GM21526 (cell line): ENCODE results near the gene CCDC117.
A peak's percentile ranks its signal among the peaks of the same experiment; 100 is the strongest.

Source experiments
- ATAC-seq: cut with Tn5 transposase; IDR thresholded peaks from one replicate; pipeline ENCODE4 v1.9.1; 2021; ENCODE audit warnings: moderate library complexity; ENCODE audit not compliant: unreplicated experiment, low FRiP score

CCDC117 gene

GRCh38 chr22:28768701-28769393 lies 3.6 kb upstream of the CCDC117 start:
- no peak for ATAC-seq

GRCh38 chr22:28769394-28770085 lies 3.0 kb upstream of the CCDC117 start:
- no peak for ATAC-seq

- no peak for ATAC-seq
Observed at GRCh38 chr22:28771195-28771791, 1.2 kb upstream of the CCDC117 start.

DNA sequence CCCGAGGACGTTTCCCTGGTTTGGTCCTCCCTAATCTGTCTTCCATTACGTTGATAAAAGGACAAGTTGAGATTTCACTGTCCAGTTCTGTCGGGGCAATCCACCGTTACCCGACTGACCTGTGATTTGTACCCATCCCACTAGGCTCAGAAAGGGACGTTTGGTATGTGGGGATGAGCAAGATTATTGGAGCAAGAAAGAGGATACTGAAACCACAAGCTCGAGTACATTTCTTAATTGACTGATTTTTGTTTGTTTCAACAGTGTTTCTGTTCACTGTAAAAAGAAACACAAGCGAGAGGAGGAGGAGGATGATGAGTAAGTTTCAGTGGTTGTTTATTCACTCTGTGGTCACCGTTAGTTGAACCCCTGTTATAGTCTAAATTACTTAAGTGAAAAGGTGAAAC lies 969 bp downstream of the CCDC117 start:
- peak; percentile 18 for ATAC-seq

- no peak for ATAC-seq
Observed at GRCh38 chr22:28774378-28774777, 1.9 kb downstream of the CCDC117 start.

DNA sequence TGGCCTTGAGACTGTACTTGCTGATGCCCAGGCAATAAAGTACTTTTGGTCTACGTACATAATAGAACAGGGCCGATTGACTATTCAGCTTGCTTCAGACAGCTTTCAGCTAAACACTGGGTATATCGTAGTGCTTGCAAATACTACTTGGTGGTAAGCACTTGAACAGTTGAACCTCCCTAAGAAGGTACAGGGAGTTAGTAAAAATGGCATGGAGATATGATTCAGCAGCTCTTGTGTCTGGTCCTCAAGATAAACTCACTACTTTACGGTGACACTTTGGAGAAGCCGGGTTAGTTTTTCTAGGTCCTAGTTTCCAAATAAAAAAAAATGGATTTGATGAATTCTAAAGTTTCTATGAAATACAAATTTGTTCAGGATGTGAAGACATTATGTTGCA lies 7.3 kb downstream of the CCDC117 start:
- ATAC-seq, result no peak

DNA sequence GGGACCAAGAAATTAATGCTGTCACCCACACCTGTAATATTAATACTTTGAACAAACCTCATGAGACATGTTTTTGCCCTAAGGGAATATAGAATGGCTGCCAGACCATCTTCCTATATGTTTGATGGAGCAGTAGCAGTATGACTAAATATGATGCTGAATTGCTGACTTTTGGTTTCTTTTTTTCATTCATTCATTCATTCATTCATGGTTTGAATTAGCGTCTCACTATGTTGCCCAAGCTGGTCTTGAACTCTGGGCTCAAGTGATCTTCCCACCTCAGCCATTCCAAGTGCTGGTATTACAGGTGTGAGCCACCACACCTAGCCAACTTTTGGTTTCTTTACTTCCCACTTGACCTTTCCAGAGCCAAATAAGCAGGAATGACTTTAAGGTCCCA lies 7.8 kb downstream of the CCDC117 start:
- no peak for ATAC-seq

GRCh38 chr22:28783786-28784671 lies 11.5 kb downstream of the CCDC117 start:
- ATAC-seq, result no peak

DNA sequence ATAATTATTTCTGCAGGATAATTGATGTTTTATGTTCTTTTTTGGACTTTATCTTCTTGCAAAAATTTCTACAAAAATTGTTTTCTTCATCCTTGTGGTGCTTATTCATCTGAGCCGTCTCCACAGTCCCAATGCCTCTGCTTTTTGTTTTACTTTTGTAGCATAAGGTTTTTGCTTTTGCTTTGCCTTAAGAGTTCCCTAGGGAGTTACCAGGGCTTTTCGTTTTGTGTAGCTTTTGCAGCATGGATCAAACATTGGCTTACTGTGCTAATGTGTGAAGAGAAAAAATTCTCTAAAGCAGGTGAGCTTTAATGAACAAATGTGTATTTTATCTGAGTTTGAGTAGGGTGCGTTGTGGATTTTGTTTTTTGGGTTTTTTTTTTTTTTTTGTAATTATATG lies 16.1 kb downstream of the CCDC117 start:
- ATAC-seq, result no peak

GRCh38 chr22:28791124-28791523 lies 18.6 kb downstream of the CCDC117 start:
- ATAC-seq, result no peak

DNA sequence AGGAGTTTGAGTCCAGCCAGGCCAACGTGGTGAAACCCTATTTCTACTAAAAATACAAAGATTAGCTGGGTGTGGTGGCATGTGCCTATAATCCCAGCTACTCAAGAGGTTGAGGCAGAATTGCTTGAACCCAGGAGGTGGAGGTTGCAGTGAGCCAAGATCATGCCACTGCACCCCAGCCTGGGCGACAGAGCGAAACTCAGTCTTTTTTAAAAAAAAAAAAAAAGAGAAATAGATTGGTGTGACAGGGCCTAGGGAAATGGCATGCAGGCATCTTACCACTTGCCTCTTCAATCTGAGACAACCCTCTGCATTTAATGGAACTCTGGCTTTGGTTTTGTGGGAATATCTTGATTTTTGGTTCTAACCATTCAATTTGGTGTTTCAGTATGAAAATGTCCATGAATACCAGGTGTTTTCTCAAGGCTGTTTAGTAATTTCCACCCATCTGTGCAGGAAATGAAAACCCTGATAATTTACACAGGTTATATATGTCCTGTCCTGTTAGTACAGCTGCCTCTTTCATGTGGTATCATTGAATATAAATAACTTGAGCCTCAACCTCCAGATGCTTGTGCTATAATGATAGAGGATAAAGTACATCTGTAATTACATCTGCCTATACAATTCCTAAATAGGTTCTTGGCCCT lies 19.5 kb downstream of the CCDC117 start:
- peak; percentile 60 for ATAC-seq

GRCh38 chr22:28792491-28793383 lies 20.2 kb downstream of the CCDC117 start:
- ATAC-seq, result peak; percentile 29

DNA sequence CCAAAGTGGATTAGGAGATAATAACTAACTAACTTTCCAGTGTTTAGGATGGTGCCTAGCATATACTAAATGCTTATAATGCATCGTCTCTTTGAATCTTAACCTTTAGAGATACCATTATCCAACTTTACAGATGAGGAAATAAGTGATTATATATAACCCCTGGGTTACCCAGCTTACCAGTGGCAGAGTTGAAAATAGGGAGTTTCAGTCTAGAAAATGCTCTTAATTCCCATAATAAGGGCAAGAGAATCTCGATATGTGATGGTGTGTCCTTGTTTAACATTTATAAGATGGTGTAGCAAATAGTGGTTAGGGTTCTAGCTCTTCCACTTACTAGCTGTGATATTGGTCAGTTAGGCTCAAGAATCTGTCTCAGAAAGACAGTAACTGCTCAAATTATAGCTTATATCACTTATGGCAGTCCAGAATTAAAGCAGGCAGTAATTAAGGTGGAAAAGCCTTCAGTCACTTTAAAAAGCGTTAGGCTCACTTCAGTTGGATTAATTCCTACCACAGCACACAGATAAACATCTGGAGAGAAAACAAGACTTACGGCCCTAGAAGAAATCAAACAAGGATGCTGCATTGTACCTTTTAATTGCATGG lies 21.6 kb downstream of the CCDC117 start:
- no peak for ATAC-seq

- no peak for ATAC-seq
Observed at GRCh38 chr22:28795071-28795693, 22.7 kb downstream of the CCDC117 start.

DNA sequence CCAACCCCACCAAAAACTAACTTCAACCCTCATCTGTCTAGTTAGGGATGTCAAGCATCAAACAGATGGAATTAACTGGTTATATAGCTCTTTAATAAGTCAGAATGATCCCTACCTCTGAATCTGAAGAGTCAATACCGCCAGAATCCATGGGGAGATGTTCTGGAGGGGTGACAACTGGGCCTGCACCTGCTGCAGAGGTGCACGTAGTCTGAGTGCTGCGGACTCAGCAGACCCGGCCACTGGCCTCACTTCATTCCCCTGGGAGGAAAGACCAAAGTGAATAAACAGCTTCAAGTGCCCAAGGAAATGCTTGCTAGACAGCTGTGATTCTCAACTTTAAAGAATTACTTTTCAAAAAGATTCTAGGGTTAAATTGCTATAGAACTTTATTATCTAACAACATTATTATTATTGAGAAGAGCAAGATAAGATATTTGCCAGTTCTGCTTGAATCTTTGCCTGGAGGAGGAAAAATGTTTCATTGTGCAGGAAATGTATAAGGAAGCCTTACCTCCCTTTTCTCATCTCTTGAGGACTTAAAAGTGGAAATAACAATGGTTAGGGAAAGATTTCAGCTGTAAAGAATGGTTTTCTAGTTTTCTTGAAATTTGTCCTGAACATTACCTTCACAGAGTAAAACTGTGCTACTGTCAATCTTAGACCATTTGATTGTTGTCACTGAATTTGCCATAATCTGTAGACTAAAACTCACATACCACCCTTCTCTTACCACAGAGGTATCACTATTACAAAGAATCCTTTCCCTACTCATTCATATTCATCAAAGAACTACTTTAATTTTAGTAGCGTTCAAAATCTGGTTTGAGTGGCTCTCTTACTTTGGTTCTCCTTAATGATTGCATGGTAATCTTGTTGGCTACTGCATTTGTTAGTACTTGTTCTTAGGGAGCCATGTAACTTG lies 23.7 kb downstream of the CCDC117 start:
- no peak for ATAC-seq

DNA sequence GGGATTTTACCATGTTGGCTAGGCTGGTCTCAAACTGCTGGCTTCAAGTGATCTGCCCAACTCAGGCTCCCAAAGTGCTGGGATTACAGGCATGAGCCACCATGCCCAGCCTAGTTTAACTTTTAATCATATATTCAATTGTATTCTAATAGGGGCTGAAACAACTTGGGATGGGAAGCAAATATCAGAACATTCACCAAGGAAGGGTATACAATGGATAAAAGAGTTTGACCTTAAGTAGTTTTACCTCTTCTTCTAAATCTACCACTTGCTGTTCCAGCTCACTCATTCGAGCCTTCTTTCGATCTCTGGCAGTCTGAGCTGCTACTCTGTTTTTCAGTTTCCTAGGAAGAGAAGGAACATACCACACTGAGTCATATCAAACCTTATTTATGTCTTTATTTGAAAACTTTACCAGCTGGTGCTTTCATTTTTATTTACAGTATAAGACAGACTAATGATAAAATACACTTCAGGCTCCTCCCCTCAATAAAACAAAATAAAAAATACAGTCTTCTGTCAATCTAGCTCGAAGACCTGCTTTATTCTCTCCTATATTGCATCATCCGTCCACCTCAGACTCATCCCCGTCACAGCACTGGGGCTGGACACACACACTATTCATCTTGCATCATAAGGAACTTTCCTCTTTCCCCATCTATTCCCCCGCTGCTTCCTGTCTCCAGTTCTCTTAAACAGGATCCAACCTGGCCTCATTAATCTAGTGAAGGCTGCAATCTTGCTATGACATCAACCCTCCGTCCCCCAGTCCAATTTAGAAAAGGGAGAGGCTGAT lies 26.5 kb downstream of the CCDC117 start:
- ATAC-seq, result no peak
